Cardiac fibroblast (primary cell): ENCODE measurements around the gene HTR1B.
A peak's percentile ranks its signal among the peaks of the same experiment; 100 is the strongest.

Source experiments
- DNase-seq, 2 donors: peaks; one replicate each; pipeline versions ENCODE4 v3.0.0 to v3.0.0-alpha.2; 2010; ENCODE audit warnings: low read depth in 2 of 2
- H3K4me3 ChIP-seq, 2 donors: replicated peaks in 1 of 2; 1 replicate in 1 of 2; 2 replicates in 1 of 2; pipeline ENCODE4 v1.5.1; 2011; ENCODE audit warnings: low read depth in 2 of 2, low read length in 2 of 2, mild to moderate bottlenecking in 2 of 2, moderate library complexity in 1 of 2
- CTCF ChIP-seq: IDR thresholded peaks from one replicate; pipeline ENCODE4 v1.5.1; 2011; ENCODE audit warnings: low read depth, mild to moderate bottlenecking, low read length, inconsistent platforms

HTR1B gene

GRCh38 chr6:77457720-77458349 is 5.5 kb downstream of the HTR1B start:
- H3K4me3 ChIP-seq, result no peak overlapping the region
- DNase-seq, result peak; percentile 96 to 98

GRCh38 chr6:77456531-77457248 is 6.6 kb downstream of the HTR1B start:
- no peak for TF ChIP-seq CTCF
- peak; percentile 98 to 99 for DNase-seq
- H3K4me3 ChIP-seq, result no peak overlapping the region

More at GRCh38 chr6:77457720-77458349, 5.5 kb downstream of the HTR1B start:
- peak; percentile 78 for TF ChIP-seq CTCF

- DNase-seq, result peak; percentile 44 to 46
- no peak overlapping the region for H3K4me3 ChIP-seq
- no peak for TF ChIP-seq CTCF
Observed at GRCh38 chr6:77455271-77455670, 8.0 kb downstream of the HTR1B start.

- no peak for TF ChIP-seq CTCF
- H3K4me3 ChIP-seq, result no peak overlapping the region
- DNase-seq, result peak in 1 of 2 donors; percentile 28
Observed at GRCh38 chr6:77454386-77454785, 8.9 kb downstream of the HTR1B start.

GRCh38 chr6:77451466-77451865 is 11.8 kb downstream of the HTR1B start:
- TF ChIP-seq CTCF, result no peak
- H3K4me3 ChIP-seq, result no peak overlapping the region
- DNase-seq, result no peak

GRCh38 chr6:77450924-77451323 is 12.4 kb downstream of the HTR1B start:
- TF ChIP-seq CTCF, result peak; percentile 33
- DNase-seq, result peak; percentile 64 to 72
- no peak overlapping the region for H3K4me3 ChIP-seq
